HL-60/S4 treated with phorbol 12-myristate 13-acetate at 8.2 ng/mL for 4 days and 3 days (cell line): ENCODE data around the gene PRCC.
"Not testable (repeated sequence)": the region's sequence is repeated elsewhere in the genome, so short reads cannot be mapped to it uniquely, and the experiment has no call there.

Experiments
- in situ Hi-C: fragments of 300-500 bp; cut with MboI; formaldehyde crosslinking; loops from 2 replicates; pipeline ENCODE4 v1.15.0; 2022; ENCODE audit warnings: low sequenced_read_pairs

The PRCC gene

DNA sequence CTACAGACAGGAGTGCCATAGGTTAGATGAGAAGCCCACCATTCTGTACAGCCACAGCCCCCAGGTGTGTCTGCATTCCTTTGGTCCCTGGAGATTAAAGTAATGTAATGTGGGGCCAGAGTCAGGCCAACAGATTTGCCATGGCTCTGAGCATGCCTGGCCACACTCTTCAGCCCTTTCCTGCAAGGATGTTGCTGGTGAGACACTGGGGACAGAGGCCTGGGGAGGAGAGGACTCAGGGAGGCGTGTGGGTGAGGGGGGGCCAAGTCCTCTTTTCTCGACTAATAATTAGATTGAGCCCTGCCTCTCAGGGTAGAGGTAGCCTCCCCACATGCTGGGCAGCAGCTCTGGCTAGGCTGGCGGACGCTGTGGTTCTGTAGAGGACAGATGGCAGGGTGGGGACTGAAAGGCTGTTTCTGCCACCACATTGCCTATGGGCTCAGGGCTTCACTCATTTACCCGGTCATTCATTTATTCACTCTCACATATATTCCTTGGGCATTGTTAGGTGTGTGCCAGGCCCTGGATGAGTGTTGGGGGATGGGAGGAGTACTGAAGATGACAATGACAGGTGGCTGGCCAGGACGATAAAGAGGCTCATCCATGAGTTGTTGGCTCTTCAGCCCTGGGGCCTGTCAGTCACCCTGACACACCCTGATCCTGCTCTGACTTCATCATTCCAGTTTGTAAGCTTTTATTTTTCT, 7.1 kb upstream of the PRCC start:
- in situ Hi-C loops, result no loop called here

DNA sequence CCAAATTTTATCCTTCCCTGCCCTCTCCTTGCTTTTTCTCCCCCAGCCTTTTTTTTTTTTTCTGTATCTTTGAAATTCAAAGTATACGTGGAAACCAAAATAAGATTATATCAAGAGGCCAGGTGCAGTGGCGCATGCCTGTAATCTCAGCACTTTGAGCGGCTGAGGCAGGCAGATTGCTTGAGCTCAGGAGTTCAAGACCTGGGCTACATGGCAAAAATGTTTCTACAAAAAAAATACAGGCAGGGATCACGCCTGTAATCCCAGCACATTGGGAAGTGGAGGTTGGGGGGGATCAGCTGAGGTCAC, 6.6 kb upstream of the PRCC start:
- in situ Hi-C loops, result no loop called here

DNA sequence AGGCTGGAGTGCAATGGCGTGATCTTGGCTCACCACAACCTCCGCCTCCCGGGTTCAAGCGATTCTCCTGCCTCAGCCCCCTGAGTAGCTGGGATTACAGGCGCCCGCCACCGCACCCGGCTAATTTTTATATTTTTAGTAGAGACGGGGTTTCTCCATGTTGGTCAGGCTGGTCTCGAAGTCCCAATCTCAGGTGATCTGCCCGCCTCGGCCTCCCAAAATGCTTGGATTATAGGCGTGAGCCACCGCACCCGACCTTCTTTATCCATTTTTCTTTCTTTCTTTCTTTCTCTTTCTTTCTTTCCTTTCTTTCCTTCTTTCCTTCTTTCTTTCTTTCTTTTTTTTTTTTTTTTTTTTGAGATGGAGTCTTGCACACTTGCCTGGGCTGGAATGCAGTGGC, 2.2 kb upstream of the PRCC start:
- in situ Hi-C loops, result not testable (repeated sequence)

DNA sequence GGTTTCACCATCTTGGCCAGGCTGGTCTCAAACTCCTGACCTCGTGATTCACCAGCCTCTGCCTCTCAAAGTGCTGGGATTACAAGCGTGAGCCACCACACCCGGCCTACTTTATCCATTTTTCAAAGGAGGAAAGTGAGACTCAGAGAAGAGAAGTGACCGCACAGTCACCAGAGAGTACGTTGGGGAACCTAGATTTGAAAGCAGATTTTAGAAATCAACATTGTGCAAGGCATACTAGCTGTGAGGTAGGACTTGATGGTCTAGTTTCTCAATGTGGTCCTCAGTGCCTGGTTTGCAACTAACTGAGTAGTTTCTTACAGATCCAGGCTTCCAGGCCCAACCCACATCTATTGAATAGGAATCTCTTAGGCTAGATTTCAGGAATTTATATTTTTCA, 1.7 kb upstream of the PRCC start:
- in situ Hi-C loops, result no loop called here

DNA sequence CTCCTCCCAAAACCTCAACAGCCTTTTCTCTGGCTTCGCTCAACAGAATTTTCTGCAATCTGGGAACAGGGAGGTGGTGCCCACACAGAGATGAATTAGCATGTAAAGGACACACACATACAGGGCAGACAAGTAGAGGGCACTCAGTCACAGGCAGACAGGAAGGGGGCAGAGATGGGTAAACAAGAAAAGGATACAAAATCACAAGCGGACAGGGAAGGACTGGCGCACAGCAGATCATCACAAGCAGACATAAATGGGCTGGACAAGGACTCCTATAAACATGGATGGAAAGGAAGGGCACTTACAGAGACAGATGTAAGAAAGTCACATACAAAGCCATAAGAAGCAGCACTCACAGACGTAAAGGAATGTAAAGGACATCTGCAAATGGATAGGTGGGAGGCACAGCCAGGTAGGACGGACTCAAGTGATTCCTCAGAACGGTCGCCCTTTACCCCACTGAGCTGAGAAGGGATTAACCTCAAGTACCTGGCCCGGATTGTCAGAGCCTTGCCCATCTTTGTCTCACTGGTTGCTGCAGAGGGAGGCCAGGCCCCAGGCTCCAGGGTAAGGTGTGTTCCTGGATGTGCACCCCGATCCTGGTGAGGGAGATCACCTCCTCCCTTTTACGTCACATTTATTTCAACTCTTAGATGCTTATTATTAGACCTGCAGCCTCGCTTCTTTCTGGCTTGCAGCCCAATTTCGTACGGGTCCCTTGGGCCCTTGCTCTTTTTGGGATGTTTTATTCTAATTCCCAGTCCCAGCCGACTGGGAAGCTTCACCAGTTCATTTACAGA, 836 bp upstream of the PRCC start:
- in situ Hi-C loops, result no loop called here

DNA sequence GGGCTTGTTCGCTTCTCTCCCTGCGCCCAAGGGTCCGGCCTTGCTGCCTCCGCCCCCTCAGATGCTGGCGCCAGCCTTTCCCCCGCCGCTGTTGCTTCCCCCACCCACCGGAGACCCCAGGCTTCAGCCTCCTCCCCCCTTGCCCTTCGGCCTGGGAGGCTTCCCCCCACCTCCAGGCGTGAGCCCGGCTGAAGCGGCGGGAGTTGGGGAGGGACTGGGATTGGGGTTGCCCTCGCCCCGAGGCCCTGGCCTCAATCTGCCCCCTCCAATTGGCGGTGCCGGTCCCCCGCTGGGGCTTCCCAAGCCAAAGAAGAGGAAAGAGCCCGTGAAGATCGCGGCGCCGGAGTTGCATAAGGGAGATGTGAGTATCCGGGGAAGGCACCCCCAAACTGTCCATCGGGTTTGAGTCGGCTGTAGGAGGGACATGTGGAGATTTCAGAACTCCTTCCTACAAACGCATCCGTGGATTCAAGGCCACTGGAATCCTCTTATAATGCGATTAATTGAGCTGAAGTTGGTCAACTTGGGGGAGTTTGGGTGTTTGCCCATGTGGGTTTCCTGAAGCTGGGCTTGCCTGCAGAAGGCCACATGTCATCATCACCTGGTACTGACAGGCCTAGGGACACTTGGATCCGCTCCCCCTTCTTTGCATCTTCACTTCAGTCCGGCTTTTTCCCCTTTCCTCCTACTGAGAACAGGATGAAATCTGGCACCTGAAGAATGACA, 707 bp downstream of the PRCC start:
- in situ Hi-C loops, result no loop called here

DNA sequence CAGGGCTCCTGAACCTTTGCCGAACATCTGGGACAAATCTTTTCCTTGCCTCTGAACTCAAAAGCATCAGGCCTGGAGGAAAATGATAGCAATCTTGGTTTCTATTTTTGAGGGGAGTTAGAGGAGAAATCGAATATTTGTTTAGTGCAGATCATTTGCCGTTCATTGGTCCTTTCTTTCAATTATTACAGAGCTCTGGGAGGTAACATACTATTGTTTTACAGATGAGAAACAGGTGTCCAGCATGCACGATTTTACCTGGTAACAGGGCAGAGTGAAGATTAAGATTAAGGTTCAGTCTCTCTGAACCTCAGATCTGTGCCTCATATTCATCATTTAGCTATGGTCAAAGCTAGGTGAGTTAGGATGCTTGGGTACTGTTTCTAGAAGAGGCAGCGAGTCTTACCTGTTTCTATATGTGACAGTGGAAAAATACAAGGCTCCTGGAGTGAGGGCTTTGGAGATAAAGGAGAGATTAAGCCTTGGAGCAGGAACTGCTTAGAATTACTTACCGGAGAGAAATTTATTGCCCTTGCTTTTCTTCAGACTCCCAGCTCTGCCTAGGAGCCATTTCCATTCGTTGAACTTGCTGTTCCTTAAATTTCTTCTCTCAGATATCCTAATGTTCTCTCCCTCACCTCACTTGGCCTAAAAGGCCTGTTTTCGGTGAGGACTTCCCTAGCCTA, 1.4 kb downstream of the PRCC start:
- in situ Hi-C loops, result no loop called here

DNA sequence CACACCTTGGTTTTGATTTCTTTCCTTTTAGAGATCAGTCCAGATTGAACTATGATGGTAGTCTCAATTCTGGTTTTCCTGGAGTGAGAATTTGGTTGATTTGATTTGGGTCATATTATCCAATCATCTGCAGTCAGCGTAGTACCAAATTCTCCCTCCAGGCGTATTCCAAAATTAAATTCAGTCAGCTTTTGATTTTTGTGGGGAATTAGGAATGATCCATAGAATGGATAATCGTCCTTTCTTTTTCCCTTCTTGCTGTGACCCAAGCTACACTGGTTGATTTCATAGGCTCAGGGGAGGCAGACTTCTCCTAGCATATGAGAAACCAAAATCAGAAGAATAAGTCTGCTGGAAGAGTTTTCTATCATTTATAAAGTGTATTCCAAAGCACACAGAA, 4.9 kb downstream of the PRCC start:
- in situ Hi-C loops, result no loop called here

DNA sequence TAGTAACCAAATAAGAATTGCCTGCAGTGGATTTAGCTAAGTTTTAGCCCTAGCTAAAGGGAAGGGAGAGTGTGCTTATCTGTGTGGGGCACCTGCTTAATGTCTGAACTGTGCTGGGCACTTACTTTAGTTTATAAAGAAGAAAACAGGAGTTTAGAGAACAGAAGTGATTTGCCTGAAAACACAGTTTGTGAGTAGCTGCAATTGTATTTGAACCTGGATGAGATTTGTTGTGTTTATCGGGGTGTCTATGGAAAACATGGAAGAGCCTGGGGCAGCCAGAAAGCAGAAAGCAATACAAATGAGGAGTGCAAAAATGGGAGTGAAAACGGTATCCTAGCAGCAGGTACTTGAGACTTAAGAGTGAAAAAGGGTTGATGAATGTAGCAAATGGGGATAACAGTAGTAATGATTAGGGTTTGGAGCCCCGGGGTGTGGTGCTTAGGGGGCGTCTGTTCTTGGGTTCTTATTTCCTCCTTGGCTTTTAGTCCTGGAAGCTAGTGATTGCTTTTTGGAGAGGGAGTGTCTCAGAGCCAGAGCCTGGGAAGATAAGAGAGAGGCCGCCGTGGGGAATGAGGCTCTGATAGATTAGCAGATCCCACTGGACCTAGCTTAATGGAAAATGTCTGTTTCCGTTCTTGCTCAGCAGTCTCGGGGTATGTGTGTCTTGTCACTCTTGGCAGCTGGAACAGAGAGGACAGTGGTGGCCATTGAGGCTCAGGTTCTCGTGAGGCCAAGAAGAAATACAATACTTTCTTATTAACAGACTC, 5.6 kb downstream of the PRCC start:
- in situ Hi-C loops, result no loop called here

DNA sequence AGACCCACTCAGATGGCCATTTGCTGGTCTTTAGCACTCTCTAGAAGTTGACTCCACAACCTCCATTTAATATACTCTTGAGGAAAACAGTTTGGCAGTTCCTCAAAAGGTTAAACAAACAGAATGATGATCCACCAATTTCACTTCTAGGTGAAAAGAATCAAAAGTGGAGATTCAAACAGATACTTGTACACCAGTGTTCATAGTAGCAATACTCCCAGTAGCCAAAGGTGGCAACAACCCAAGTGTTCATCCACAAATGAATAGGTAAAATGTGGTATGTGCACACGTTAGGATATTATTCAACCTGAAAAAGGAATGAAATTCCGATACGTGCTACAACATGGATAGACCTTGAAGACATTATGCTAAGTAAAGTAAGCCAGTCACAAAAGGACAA, 6.3 kb downstream of the PRCC start:
- in situ Hi-C loops, result no loop called here

DNA sequence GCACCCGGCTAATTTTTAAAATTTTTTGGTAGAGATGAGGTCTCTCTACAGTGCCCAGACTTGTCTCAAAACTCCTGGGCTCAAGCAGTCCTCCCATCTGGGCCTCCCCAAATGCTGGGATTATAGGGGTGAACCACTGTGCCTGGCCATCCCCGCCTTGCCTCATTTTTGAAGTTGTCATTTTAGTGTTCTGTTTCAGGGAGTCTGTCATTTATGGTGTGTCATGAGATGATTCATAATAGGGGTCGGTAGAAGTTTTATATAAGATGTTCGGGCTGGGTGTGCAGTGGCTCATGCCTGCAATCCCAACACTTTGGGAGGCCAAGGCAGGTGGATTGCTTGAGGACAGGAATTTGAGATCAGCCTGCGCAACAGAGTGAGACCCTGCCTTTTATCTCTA, 8.5 kb downstream of the PRCC start:
- in situ Hi-C loops, result no loop called here

DNA sequence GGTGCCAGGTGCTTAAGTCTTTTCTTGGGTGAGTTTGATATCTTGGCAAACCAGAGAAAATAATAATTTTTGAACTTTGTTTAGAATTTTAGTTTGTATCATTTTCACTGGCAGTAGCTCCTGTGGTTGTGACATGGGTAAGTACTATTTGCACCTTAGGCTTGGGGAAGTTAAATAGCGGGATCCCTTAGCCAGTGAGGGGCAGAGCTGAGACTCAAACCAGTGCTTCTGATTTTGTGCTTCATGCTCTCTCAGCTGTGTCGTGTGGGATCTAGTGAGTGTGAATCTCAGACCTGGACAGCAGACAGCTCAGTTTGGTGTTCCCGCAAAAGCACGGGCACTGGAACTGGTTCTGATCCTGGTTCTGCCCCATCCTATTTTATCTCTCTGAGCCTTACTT, 9.6 kb downstream of the PRCC start:
- in situ Hi-C loops, result no loop called here

DNA sequence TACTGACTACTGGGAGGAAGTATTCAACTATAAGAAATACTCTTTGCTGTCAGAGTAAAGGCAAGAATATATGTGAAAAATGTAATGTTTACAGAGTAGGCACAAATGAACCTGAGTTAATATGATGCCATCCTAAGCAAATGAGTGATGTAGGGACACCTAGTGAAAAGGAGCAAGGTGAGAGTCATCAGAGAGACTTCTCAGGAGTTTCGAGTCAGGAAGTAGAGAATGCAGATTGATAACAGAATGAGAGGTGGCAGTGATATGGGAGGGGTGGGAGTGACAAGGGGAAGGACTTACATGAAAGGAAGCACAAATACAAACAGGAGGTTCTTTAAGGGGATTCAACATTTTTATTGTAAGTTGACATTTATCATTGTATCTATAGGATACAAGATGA, 10.2 kb downstream of the PRCC start:
- in situ Hi-C loops, result no loop called here

DNA sequence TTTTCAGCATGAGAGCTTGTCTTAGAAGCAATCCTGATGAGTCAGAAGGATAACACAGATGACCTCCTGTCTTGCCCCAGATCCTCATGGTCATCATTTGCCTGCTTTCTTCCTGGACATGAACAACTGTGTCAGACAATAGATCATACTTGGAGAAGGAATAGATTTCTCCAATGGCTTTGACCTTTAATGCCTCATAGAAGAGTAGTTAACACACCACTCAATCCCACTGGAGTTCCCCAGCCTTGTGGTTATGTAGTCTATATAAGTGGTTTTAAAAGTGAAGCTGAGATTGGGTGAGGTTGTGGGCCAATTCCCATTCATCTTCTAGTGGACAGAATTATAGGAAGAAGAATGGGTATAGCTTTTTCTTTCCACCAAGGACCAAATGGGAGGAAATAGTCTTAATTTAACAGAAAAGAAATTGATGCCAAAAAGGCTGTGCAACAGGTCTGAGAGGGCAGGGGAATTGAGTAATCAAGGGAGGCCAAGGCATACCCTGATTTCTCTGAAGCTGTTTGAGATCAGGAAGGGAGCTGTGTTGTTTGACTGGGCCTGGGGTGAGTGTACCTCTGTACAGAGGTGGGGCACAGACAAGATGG, 14.4 kb downstream of the PRCC start:
- in situ Hi-C loops, result no loop called here

DNA sequence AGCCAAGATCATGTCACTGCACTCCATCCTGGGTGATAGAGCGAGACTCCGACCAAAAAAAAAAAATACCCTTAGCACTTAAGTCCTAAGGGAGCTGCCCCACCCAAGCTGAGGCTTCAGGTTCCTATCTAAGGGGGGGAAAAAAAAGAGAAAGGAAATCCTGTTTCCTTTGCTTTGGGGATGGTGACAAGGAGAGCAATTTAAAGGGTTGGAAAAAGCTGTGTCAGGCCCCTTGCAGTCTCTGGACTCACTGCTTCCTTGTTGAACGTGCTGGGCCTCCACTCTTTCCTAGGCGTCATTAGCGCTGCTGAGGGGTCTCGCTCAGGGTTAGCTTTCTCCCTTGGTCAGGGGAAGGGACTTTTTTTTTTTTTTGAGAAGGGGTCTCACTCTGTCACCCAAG, 18.1 kb downstream of the PRCC start:
- in situ Hi-C loops, result no loop called here

DNA sequence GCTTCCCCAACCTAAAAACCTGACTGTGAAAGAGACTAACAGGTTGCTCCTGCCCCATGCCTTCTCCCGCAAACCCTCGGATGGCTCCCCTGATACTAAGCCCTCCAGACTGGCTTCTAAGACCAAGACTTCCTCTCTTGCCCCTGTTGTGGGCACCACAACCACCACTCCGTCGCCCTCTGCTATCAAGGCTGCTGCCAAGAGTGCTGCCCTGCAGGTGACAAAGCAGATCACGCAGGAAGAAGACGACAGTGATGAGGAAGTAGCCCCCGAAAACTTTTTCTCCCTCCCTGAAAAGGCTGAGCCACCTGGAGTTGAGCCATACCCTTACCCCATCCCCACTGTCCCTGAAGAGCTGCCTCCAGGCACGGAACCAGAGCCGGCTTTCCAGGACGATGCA, 19.3 kb downstream of the PRCC start:
- in situ Hi-C loops, result no loop called here

DNA sequence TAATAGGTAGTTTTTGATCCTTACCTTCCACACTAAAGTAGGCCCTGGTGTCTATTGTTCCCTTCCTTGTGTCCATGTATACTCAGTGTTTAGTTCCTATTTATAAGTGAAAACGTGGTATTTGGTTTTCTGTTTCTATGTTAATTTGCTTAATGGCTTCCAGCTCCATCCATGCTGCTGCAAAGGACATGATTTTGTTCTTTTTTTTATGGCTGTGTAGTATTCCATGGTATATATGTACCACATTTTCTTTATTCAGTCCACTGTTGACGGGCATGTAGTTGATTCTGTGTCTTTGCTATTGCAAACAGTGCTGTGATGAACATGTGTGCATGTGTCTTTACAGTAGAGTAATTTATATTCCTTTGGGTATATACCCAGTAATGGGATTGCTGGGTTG, 20.8 kb downstream of the PRCC start:
- in situ Hi-C loops, result no loop called here

DNA sequence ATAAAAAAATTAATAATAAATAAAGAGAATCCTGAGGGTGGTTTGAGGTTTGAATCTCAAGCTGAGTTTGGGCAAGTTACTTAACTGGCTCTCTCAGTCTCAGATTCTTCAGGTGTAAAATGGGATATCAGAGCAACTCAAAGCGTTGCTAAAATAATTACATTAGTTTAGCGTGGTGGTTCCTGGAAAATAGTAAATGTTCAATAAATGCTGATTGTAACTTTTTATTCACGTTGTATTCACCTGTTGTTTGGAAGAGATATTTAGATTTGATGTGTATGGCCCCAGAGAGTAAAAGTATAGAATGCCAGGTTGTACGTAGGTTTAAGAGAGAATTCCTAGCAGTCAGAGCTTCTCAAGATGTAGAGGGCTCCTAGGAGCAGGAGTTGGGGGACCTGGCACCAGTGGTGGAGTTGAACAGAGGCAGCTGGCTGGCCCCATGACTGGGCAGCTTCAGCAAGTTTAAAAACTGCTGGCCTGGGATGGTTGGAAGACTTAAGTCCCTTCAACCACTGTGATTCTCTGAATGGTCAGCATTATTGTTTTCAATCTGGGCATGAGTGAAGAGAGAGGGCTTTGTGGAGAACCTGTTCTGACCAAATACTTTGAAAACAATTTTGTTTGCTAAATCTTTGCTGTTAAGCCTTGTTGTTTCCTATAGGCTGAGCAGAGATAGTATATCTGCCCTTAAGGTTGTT, 22.4 kb downstream of the PRCC start:
- in situ Hi-C loops, result loop anchor here (10.0 kb wide), 1 partner anchor 95 kb away; no protein-coding TSS in a partner anchor

DNA sequence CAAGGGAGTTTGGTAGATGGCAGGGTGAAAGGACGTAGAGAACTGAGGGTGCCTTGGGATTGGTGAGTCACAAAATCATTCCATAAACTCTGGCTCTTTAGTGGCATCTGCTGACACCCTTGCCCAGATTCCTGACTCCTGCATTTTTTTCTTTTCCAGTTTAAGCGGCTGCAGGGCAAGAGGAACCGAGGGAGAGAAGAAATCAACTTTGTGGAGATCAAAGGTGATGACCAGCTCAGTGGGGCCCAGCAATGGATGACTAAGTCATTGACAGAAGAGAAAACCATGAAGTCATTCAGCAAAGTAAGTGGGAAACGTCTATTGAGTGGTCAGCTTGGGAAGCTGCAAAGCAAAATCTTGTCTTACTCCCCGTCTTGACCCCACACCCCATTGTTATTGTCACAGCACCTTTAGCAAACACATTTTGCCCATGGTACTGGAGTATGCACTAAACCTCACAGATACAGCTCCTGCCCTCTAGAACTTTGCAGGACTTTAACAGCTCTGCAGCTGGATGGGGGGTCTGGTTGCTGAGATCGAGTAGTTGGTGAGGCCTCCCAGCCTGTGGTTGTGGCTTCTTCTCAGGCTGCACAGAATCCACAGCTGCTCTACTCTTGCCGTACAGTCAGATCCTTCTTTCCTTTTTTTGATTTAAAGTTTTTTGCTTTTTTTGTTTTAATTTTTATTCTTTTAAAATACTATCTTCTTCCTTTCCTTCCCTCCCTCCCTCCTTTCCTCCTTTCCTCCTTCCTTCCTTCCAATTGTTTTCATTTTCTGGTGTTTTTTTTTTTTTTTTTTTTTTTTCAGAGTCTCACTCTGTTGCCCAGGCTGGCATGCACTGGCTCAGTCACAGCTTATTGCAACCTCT, 27.4 kb downstream of the PRCC start:
- in situ Hi-C loops, result loop anchor here (10.0 kb wide), 1 partner anchor 90 kb away; no protein-coding TSS in a partner anchor
